Fibroblast of lung (primary cell): ENCODE results near the gene GSTM2. TPM values are rescaled to one million over a fixed set of nuclear protein-coding genes. Genes with fewer than 3 reads are reported as not detected.

Experiments
- DNase-seq, 2 donors: peaks; one replicate each; pipeline versions ENCODE4 v3.0.0 to v3.0.0-alpha.2; 2010; ENCODE audit warnings: low read depth in 2 of 2
- H2AFZ ChIP-seq: 2 replicates; pipeline ENCODE4 v1.5.1; 2012; ENCODE audit warnings: low read length, control low read depth, inconsistent platforms
- H3K27ac ChIP-seq: 2 replicates; pipeline ENCODE4 v1.5.1; 2011; ENCODE audit warnings: low read length, control low read depth; ENCODE audit not compliant: insufficient read depth
- H3K27me3 ChIP-seq: 2 replicates; pipeline ENCODE4 v1.5.1; 2011; ENCODE audit warnings: mild to moderate bottlenecking, low read length; ENCODE audit not compliant: control insufficient read depth, insufficient read depth
- H3K36me3 ChIP-seq: 2 replicates; pipeline ENCODE4 v1.5.1; 2011; ENCODE audit warnings: low read length; ENCODE audit not compliant: control insufficient read depth, insufficient read depth
- H3K4me1 ChIP-seq: 2 replicates; pipeline ENCODE4 v1.5.1; 2011; ENCODE audit warnings: low read length; ENCODE audit not compliant: control insufficient read depth, insufficient read depth; ENCODE audit errors: extremely low read depth
- H3K4me2 ChIP-seq: 2 replicates; pipeline ENCODE4 v1.5.1; 2011; ENCODE audit warnings: low read length, control low read depth; ENCODE audit not compliant: insufficient read depth; ENCODE audit errors: extremely low read depth
- H3K4me3 ChIP-seq, 4 experiments: fragments of 200-600 bp in 1 of 4; sonication (generic) in 1 of 4; replicated peaks in 1 of 4; 2 replicates each; pipeline ENCODE4 v1.5.1; 2011 to 2016; ENCODE audit warnings: low read length in 4 of 4, low read depth in 3 of 4, mild to moderate bottlenecking in 3 of 4, control low read depth in 2 of 4, inconsistent platforms in 1 of 4, mixed read lengths in 1 of 4; ENCODE audit not compliant: insufficient read depth in 1 of 4; ENCODE audit errors: control extremely low read depth in 1 of 4
- H3K79me2 ChIP-seq: 2 replicates; pipeline ENCODE4 v1.5.1; 2012; ENCODE audit warnings: mild to moderate bottlenecking, low read length, inconsistent platforms; ENCODE audit not compliant: control insufficient read depth, insufficient read depth
- H3K9ac ChIP-seq: 2 replicates; pipeline ENCODE4 v1.5.1; 2011; ENCODE audit warnings: mild to moderate bottlenecking, low read length, control low read depth; ENCODE audit not compliant: insufficient read depth
- H3K9me3 ChIP-seq: 2 replicates; pipeline ENCODE4 v1.5.1; 2012; ENCODE audit warnings: low read depth, low read length; ENCODE audit not compliant: control insufficient read depth, insufficient read depth
- H4K20me1 ChIP-seq: 2 replicates; pipeline ENCODE4 v1.5.1; 2011; ENCODE audit warnings: low read length; ENCODE audit not compliant: control insufficient read depth, insufficient read depth; ENCODE audit errors: extremely low read depth
- EZH2 ChIP-seq: IDR thresholded peaks from 2 replicates; pipeline ENCODE4 v1.5.1; 2012; ENCODE audit warnings: low read length, control low read depth, mild to moderate bottlenecking; ENCODE audit errors: missing control alignments
- polyA plus RNA-seq, 2 donors: library from polyadenylated mRNA; depleted of rRNA in 1 of 2; stranded (reverse) in 1 of 2; unstranded in 1 of 2; fragments of >200 nt; gene quantifications; 2 replicates each; pipeline ENCODE4 v1.2.1, GENCODE V29; 2011 to 2012; ENCODE audit warnings: missing spikeins in 1 of 2
- total RNA-seq: library from RNA; depleted of rRNA; stranded (reverse); fragments of >200 nt; gene quantifications from 2 replicates; pipeline ENCODE4 v1.2.1, GENCODE V29; 2014
- TF ChIP-seq, protein P1 (sequence below), 2 donors: IDR thresholded peaks in 1 of 2; conservative IDR thresholded peaks in 1 of 2; 1 replicate in 1 of 2; 2 replicates in 1 of 2; pipeline ENCODE4 v1.5.1; 2011 to 2012; ENCODE audit warnings: low read length in 2 of 2, control low read depth in 1 of 2, inconsistent platforms in 1 of 2, low read depth in 1 of 2, mild to moderate bottlenecking in 1 of 2

GSTM2 gene
- total and polyA plus RNA-seq, 2 donors (not counting 1 experiment from before 2014, with no cell fraction given): 28.2 to 67.7 TPM

- H3K79me2 ChIP-seq: no peaks in the 10 kb centered on the region
- no peak for DNase-seq
- TF ChIP-seq, protein P1, sequence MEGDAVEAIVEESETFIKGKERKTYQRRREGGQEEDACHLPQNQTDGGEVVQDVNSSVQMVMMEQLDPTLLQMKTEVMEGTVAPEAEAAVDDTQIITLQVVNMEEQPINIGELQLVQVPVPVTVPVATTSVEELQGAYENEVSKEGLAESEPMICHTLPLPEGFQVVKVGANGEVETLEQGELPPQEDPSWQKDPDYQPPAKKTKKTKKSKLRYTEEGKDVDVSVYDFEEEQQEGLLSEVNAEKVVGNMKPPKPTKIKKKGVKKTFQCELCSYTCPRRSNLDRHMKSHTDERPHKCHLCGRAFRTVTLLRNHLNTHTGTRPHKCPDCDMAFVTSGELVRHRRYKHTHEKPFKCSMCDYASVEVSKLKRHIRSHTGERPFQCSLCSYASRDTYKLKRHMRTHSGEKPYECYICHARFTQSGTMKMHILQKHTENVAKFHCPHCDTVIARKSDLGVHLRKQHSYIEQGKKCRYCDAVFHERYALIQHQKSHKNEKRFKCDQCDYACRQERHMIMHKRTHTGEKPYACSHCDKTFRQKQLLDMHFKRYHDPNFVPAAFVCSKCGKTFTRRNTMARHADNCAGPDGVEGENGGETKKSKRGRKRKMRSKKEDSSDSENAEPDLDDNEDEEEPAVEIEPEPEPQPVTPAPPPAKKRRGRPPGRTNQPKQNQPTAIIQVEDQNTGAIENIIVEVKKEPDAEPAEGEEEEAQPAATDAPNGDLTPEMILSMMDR (conservative IDR thresholded peaks at IDR 0.05 in 1 of 2, IDR thresholded peaks at IDR 0.05 in 1 of 2; ENCODE audit: low read depth in 1 of 2, low read length in 2 of 2): no peak
- TF ChIP-seq EZH2: no peak
- peaks cover 21% of the 10 kb centered on the region for H3K36me3 ChIP-seq
- no peak overlapping the region for H3K27ac ChIP-seq
- H4K20me1 ChIP-seq: no peaks in the 10 kb centered on the region
- no peak overlapping the region for H2AFZ ChIP-seq
- H3K9me3 ChIP-seq: no peaks in the 10 kb centered on the region
- no peak overlapping the region for H3K9ac ChIP-seq
- no peaks in the 10 kb centered on the region for H3K27me3 ChIP-seq
- H3K4me2 ChIP-seq: no peak overlapping the region
- H3K4me1 ChIP-seq: peaks cover 10% of the 10 kb centered on the region
- H3K4me3 ChIP-seq: no peak overlapping the region
These were observed 33.6 kb upstream of the GSTM2 start for GRCh38 chr1:109634292-109634691.

GRCh38 chr1:109634771-109635750 is 32.8 kb upstream of the GSTM2 start:
- no peaks in the 10 kb centered on the region for H3K9me3 ChIP-seq
- no peaks in the 10 kb centered on the region for H4K20me1 ChIP-seq
- no peaks in the 10 kb centered on the region for H3K79me2 ChIP-seq
- H2AFZ ChIP-seq: no peak overlapping the region
- H3K4me1 ChIP-seq: peaks cover 10% of the 10 kb centered on the region
- H3K4me2 ChIP-seq: no peak overlapping the region
- no peak for TF ChIP-seq EZH2
- TF ChIP-seq, protein P1 (conservative IDR thresholded peaks at IDR 0.05 in 1 of 2, IDR thresholded peaks at IDR 0.05 in 1 of 2; ENCODE audit: low read depth in 1 of 2, low read length in 2 of 2): no peak
- DNase-seq: no peak
- H3K36me3 ChIP-seq: peaks cover 15% of the 10 kb centered on the region
- H3K9ac ChIP-seq: no peak overlapping the region
- H3K4me3 ChIP-seq: no peak overlapping the region
- no peak overlapping the region for H3K27ac ChIP-seq
- H3K27me3 ChIP-seq: no peaks in the 10 kb centered on the region

GRCh38 chr1:109635862-109636200 is 32.0 kb upstream of the GSTM2 start:
- H3K27ac ChIP-seq: no peak overlapping the region
- H3K36me3 ChIP-seq: peaks cover 10% of the 10 kb centered on the region

More at GRCh38 chr1:109635862-109636200, 32.0 kb upstream of the GSTM2 start:
- no peaks in the 10 kb centered on the region for H4K20me1 ChIP-seq
- no peaks in the 10 kb centered on the region for H3K9me3 ChIP-seq
- no peaks in the 10 kb centered on the region for H3K27me3 ChIP-seq
- no peak overlapping the region for H2AFZ ChIP-seq
- H3K79me2 ChIP-seq: no peaks in the 10 kb centered on the region
- H3K4me1 ChIP-seq: peaks cover 10% of the 10 kb centered on the region
- no peak overlapping the region for H3K4me3 ChIP-seq
- no peak overlapping the region for H3K9ac ChIP-seq
- peak overlapping the region; percentile 23 for H3K4me2 ChIP-seq
- no peak for DNase-seq
- TF ChIP-seq EZH2: no peak
- TF ChIP-seq, protein P1 (conservative IDR thresholded peaks at IDR 0.05 in 1 of 2, IDR thresholded peaks at IDR 0.05 in 1 of 2; ENCODE audit: low read depth in 1 of 2, low read length in 2 of 2): no peak
